GOT3 (cell line): ENCODE results near the gene HS3ST3A1.

Experiments used
- DNase-seq: peaks from one replicate; lab custom pipeline; 2025; ENCODE audit warnings: mixed read lengths; lab: John Stamatoyannopoulos, UW

The HS3ST3A1 gene

GRCh38 chr17:13491916-13492736 is 109.6 kb downstream of the HS3ST3A1 start:
- no peak for DNase-seq

GRCh38 chr17:13491491-13491890 is 110.2 kb downstream of the HS3ST3A1 start:
- DNase-seq: no peak

- no peak for DNase-seq
These were observed 110.7 kb downstream of the HS3ST3A1 start for GRCh38 chr17:13490906-13491482.

GRCh38 chr17:13490427-13490826 is 111.3 kb downstream of the HS3ST3A1 start:
- no peak for DNase-seq

GRCh38 chr17:13485327-13485726 is 116.4 kb downstream of the HS3ST3A1 start:
- DNase-seq: no peak

- DNase-seq: no peak
These were observed 117.7 kb downstream of the HS3ST3A1 start for GRCh38 chr17:13484020-13484419.

GRCh38 chr17:13480877-13481276 is 120.9 kb downstream of the HS3ST3A1 start:
- DNase-seq: no peak

GRCh38 chr17:13478326-13478830 is 123.4 kb downstream of the HS3ST3A1 start:
- DNase-seq: no peak

- no peak for DNase-seq
These were observed 124.5 kb downstream of the HS3ST3A1 start for GRCh38 chr17:13477180-13477611.

GRCh38 chr17:13476720-13477119 is 125.0 kb downstream of the HS3ST3A1 start:
- no peak for DNase-seq

GRCh38 chr17:13475574-13476223 is 126.0 kb downstream of the HS3ST3A1 start:
- no peak for DNase-seq

- DNase-seq: no peak
These were observed 127.5 kb downstream of the HS3ST3A1 start for GRCh38 chr17:13474073-13474800.

GRCh38 chr17:13465678-13466077 is 136.1 kb downstream of the HS3ST3A1 start:
- DNase-seq: no peak

GRCh38 chr17:13462673-13463124 is 139.0 kb downstream of the HS3ST3A1 start:
- no peak for DNase-seq

- DNase-seq: no peak
These were observed 139.6 kb downstream of the HS3ST3A1 start for GRCh38 chr17:13462146-13462545.

- DNase-seq: no peak
These were observed 141.3 kb downstream of the HS3ST3A1 start for GRCh38 chr17:13460261-13461000.

GRCh38 chr17:13457783-13458182 is 143.9 kb downstream of the HS3ST3A1 start:
- no peak for DNase-seq
